NCI-H2196 treated with DMSO at 0.1 percent for 48 hours (cell line): Measurements from ENCODE around the gene IDS.
"Not testable (repeated sequence)": the region's sequence is repeated elsewhere in the genome, so short reads cannot be mapped to it uniquely, and the experiment has no call there.

Experiments
- DNase-seq: peaks from one replicate; lab custom pipeline; 2025; ENCODE audit not compliant: unreplicated experiment; lab: John Stamatoyannopoulos, UW

IDS gene

GRCh38 chrX:149502923-149503322 is 2.2 kb downstream of the IDS start:
- not testable (repeated sequence) for DNase-seq

GRCh38 chrX:149499766-149500165 is 5.3 kb downstream of the IDS start:
- DNase-seq, result no peak

DNA sequence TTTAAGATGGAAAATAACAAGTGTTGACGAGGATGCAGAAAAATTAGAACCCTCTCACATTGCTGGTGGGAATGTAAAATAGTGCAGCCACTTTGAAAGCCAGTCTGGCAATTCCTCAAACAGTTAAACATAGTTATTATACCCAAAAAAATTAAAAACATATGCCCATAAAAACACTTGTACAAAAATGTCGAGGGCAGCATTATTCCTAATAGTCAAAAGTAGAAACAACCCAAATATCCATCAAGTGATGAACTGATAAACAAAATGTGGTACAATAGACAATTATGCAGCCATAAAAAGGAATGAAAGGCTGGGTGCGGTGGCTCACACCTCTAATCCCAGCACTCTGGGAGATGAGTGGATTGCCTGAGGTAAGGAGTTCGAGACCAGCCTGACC is 6.3 kb downstream of the IDS start:
- no peak for DNase-seq

DNA sequence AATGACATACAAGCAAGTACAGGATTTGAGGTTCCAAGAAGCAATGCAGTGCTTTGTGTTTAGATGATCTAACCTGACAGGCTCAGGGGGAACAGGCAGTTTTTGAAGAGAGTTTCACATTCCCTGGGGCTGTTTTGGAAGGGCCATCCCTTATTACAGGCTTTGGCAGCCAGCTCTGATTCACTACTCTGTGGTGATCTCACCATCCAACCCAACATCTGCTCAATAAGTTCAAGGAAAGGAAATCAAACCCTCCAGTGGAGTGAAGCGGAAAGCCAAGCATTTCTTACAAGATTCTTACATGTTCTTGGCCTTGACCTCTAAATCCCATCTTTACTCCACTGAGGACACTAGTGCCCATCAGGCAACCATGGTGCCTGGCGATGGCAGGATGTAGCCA is 7.5 kb downstream of the IDS start:
- no peak for DNase-seq

DNA sequence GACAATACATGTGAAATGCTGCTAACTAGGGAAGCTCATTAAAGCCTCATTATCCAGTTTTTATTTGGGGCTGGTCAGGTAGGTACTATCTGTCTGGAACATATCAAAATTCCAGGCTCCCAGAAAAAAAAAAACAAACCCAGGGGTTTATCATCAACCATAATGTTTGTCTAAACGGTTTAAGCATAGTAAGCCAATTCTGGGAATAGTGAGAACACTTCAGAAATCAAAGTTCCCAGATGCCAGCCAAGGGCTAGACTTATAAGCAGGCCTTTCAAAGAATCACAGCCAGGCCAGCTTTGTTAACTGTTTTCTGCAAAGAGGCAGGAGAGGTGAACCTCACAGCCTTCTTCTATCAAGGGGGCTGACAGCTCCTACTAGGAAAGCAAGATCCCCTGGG is 8.1 kb downstream of the IDS start:
- DNase-seq, result no peak

- no peak for DNase-seq
Observed at GRCh38 chrX:149495573-149496071, 9.5 kb downstream of the IDS start.

- DNase-seq, result no peak
Observed at GRCh38 chrX:149494844-149495565, 10.1 kb downstream of the IDS start.

- no peak for DNase-seq
Observed at GRCh38 chrX:149493567-149494562, 11.2 kb downstream of the IDS start.

DNA sequence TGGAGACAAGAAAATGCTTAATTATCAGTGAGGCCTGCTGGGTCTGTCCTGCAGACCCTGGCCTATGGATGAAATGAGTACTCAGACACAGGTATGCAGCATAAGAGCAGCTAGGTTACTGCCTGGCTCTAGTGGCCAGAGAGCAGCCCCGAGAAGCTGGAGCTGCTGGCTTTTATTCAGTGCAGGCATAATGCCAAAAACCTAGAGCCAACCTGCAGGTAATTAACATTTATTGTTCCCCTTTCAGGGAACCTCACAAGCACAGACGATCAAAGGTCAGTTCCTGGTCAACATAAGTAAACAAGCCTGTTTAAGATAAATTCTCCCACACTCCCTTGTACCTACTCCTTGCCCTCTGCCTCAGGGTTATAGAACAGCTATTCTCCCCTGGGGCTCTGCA is 13.3 kb downstream of the IDS start:
- no peak for DNase-seq

- DNase-seq, result no peak
Observed at GRCh38 chrX:149490100-149490499, 15.0 kb downstream of the IDS start.

GRCh38 chrX:149488411-149489052 is 16.6 kb downstream of the IDS start:
- DNase-seq, result not testable (repeated sequence)

GRCh38 chrX:149488008-149488407 is 17.1 kb downstream of the IDS start:
- not testable (repeated sequence) for DNase-seq

DNA sequence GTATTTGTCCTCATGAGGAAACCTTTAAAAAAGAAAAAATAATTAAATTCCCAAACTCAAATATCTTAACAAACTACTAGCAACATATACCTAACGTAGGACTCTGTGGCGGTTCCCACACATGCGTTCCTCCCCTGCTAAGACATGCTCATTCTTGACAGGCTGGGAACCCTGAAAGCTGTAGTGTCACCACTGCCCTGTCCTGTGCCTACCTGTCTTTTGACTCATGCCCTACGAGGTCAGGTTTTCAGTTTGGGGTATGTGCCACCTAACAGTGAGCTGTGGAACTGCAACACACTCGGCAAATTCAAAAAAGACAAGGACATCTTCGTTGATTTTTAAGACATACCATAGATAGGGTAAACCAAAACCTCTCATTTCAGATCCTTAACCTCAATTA is 17.8 kb downstream of the IDS start:
- no peak for DNase-seq

DNA sequence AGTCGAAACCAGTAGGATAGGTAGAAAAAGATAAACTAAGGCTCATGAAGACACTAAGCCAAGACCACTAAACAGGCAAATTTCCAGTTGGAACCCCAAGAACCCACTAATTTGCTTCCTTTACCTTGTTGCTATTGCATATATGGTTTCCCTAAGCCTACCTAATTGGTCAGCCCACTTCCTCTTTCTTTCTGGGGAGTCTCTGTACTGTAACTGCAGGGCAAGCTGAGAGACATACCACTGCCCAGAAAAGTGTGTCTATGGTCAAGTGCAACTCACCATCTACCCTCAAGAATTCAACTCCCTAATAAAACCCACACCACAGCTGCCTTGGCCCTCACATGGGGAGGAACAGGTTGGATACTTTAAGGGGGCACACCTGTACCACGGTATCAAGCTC is 28.6 kb downstream of the IDS start:
- DNase-seq, result no peak

GRCh38 chrX:149473966-149474365 is 31.1 kb downstream of the IDS start:
- no peak for DNase-seq

- DNase-seq, result no peak
Observed at GRCh38 chrX:149473092-149473491, 32.0 kb downstream of the IDS start.

- no peak for DNase-seq
Observed at GRCh38 chrX:149472625-149473024, 32.5 kb downstream of the IDS start.

- no peak for DNase-seq
Observed at GRCh38 chrX:149471397-149471796, 33.7 kb downstream of the IDS start.

GRCh38 chrX:149470955-149471354 is 34.2 kb downstream of the IDS start:
- peak; percentile 33 for DNase-seq

DNA sequence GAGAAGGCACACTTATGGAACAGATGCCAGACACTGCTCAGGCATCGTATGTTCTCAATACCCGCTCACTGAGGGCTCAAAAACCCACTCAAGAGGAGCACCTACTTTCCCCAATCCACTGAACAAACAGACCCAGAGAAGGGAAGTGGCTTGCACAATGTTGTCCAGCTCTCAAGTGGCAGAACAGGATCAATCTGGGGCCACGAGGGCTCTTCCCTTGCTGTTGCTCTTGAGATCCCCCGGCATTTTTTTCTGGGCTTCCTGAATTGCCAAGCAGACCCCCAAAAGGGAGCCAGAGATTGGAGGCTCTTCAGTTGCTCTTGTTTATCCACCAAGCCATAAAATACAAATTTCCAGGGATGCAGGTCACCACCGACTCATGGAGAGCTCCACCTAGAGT is 35.7 kb downstream of the IDS start:
- no peak for DNase-seq

GRCh38 chrX:149467920-149468319 is 37.2 kb downstream of the IDS start:
- DNase-seq, result peak; percentile 3
